HL-60/S4 treated with retinoic acid at 250 ng/mL for 4 days and 3 days (cell line): Measurements from ENCODE around the gene RNASE4.
"Not testable (repeated sequence)": the region's sequence is repeated elsewhere in the genome, so short reads cannot be mapped to it uniquely, and the experiment has no call there.

Experiments
- in situ Hi-C: fragments of 300-500 bp; cut with MboI; formaldehyde crosslinking; loops from 2 replicates; pipeline ENCODE4 v1.7.0; 2022; ENCODE audit warnings: low sequenced_read_pairs

RNASE4 gene

GRCh38 chr14:20734430-20734806 lies 50.1 kb downstream of the RNASE4 start:
- in situ Hi-C loops, result no loop called here

GRCh38 chr14:20738292-20738691 lies 53.9 kb downstream of the RNASE4 start:
- in situ Hi-C loops, result not testable (repeated sequence)

GRCh38 chr14:20742132-20742531 lies 57.8 kb downstream of the RNASE4 start:
- in situ Hi-C loops, result no loop called here

GRCh38 chr14:20743556-20743955 lies 59.2 kb downstream of the RNASE4 start:
- in situ Hi-C loops, result no loop called here

- in situ Hi-C loops, result no loop called here
Observed at GRCh38 chr14:20745571-20746358, 61.4 kb downstream of the RNASE4 start, which contains the start of gene EDDM3A. EDDM3A (plus strand) TSS chr14:20745887; CDS start chr14:20747581, 1,694 bp downstream.

- in situ Hi-C loops, result no loop called here
Observed at GRCh38 chr14:20746566-20746965, 62.2 kb downstream of the RNASE4 start.

GRCh38 chr14:20748439-20748838 lies 64.1 kb downstream of the RNASE4 start:
- in situ Hi-C loops, result no loop called here

- in situ Hi-C loops, result no loop called here
Observed at GRCh38 chr14:20750194-20750593, 65.8 kb downstream of the RNASE4 start.
